ENCODE results near the gene ARMC7. TPM values are rescaled to one million over a fixed set of nuclear protein-coding genes. Genes with fewer than 3 reads are reported as not detected.

ARMC7 gene
- total and polyA plus RNA-seq, 2 of the 13 experiments (the other 11 are each of a cell fraction or from before 2014, with no cell fraction given): 3.9 to 4.2 TPM

DNA sequence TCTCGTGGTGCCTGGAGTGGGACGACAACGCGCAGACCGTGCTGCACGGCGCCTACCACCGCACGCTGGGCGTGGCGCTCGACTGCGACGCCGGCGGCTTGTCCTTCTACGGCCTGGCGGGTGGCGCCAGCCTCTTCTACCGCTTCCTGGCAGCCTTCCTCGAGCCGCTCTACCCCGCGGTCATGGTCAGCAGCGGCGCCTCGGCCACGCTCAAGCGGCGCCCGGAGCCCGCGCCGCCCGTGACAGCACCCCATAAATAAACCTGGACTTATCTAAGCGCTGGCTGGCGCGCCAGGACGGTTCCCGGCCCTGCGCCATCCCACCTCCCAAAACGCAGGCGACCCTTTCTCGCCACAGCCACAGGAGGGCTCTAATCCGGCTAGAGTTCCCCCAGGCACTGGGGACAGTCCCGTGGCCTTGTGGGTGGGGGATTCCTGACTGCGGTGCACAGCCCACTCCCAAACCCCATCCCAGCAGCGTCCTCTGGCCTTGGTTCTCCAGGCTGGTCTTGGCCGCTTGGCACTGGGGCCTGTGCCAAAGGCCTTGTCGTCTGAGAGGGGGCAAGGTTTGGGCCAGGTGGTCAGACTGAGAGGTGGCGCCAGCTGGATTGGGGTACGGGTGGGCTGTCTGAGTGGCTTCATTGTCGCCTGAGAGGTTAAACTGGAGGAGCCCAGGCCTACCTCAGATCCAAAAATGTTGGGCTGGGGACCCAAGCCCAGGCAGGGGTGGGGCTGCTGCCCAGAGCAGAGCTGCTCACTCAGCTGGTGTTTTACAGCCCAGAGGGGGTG, 32.1 kb upstream of the ARMC7 start (continued):
- peak; percentile 10; the same call in 1 of the 2 replicates for TF ChIP-seq TAF1 (CRISPR knock-in tag; IDR thresholded peaks at IDR 0.05)
- TF ChIP-seq PHF20 (CRISPR knock-in tag; IDR thresholded peaks at IDR 0.05): no peak
- TF ChIP-seq ZNF34 (CRISPR knock-in tag; IDR thresholded peaks at IDR 0.05; ENCODE audit: borderline replicate concordance): 0 out of 2 replicates have a peak, but pooled peaks have one; percentile 31
- no peak for TF ChIP-seq KLF9 (CRISPR knock-in tag; IDR thresholded peaks at IDR 0.05; ENCODE audit: low read depth)
- 0 out of 2 replicates have a peak, but pooled peaks have one; percentile 2 for TF ChIP-seq CHD4 (IDR thresholded peaks at IDR 0.05; ENCODE audit: borderline replicate concordance, low read length)
- TF ChIP-seq ZNF564 (CRISPR knock-in tag; IDR thresholded peaks at IDR 0.05): no peak
- TF ChIP-seq, protein P1, sequence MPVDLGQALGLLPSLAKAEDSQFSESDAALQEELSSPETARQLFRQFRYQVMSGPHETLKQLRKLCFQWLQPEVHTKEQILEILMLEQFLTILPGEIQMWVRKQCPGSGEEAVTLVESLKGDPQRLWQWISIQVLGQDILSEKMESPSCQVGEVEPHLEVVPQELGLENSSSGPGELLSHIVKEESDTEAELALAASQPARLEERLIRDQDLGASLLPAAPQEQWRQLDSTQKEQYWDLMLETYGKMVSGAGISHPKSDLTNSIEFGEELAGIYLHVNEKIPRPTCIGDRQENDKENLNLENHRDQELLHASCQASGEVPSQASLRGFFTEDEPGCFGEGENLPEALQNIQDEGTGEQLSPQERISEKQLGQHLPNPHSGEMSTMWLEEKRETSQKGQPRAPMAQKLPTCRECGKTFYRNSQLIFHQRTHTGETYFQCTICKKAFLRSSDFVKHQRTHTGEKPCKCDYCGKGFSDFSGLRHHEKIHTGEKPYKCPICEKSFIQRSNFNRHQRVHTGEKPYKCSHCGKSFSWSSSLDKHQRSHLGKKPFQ (CRISPR knock-in tag; IDR thresholded peaks at IDR 0.05; ENCODE audit: insufficient replicate concordance): no peak
- TF ChIP-seq ZNF839 (CRISPR knock-in tag; IDR thresholded peaks at IDR 0.05; ENCODE audit: borderline replicate concordance): no peak
- no peak for TF ChIP-seq GTF2F1 (IDR thresholded peaks at IDR 0.05; ENCODE audit: low read length)
- TF ChIP-seq ZSCAN21 (CRISPR knock-in tag; IDR thresholded peaks at IDR 0.05; ENCODE audit: borderline replicate concordance): 0 out of 2 replicates have a peak, but pooled peaks have one; percentile 7
- TF ChIP-seq ZMYM3 (CRISPR knock-in tag; IDR thresholded peaks at IDR 0.05): no peak
- no peak for TF ChIP-seq PHB2 (IDR thresholded peaks at IDR 0.05; ENCODE audit: partially characterized antibody)
- no peak for TF ChIP-seq ZNF543 (CRISPR knock-in tag; IDR thresholded peaks at IDR 0.05)
- no peak for TF ChIP-seq JDP2 (CRISPR knock-in tag; IDR thresholded peaks at IDR 0.05; ENCODE audit: borderline replicate concordance)
- TF ChIP-seq POLR2G (IDR thresholded peaks at IDR 0.05; ENCODE audit: low read depth, low read length): no peak
- TF ChIP-seq NFKB2 (CRISPR knock-in tag; IDR thresholded peaks at IDR 0.05; ENCODE audit: borderline replicate concordance): no peak
- no peak for TF ChIP-seq ZNF263 (CRISPR knock-in tag; IDR thresholded peaks at IDR 0.05)
- TF ChIP-seq TSC22D2 (CRISPR knock-in tag; IDR thresholded peaks at IDR 0.05; ENCODE audit: borderline replicate concordance): no peak
- TF ChIP-seq YEATS4 (CRISPR knock-in tag; IDR thresholded peaks at IDR 0.05; ENCODE audit: borderline replicate concordance): 0 out of 2 replicates have a peak, but pooled peaks have one; percentile 2
- TF ChIP-seq FOSL2 (CRISPR knock-in tag; IDR thresholded peaks at IDR 0.05): no peak
- TF ChIP-seq MXI1 (IDR thresholded peaks at IDR 0.05; ENCODE audit: borderline replicate concordance, low read depth, low read length): 0 out of 3 replicates have a peak, but pooled peaks have one; percentile 6
- TF ChIP-seq, protein P2, sequence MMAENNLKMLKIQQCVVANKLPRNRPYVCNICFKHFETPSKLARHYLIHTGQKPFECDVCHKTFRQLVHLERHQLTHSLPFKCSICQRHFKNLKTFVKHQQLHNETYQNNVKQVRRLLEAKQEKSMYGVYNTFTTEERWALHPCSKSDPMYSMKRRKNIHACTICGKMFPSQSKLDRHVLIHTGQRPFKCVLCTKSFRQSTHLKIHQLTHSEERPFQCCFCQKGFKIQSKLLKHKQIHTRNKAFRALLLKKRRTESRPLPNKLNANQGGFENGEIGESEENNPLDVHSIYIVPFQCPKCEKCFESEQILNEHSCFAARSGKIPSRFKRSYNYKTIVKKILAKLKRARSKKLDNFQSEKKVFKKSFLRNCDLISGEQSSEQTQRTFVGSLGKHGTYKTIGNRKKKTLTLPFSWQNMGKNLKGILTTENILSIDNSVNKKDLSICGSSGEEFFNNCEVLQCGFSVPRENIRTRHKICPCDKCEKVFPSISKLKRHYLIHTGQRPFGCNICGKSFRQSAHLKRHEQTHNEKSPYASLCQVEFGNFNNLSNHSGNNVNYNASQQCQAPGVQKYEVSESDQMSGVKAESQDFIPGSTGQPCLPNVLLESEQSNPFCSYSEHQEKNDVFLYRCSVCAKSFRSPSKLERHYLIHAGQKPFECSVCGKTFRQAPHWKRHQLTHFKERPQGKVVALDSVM (CRISPR knock-in tag; IDR thresholded peaks at IDR 0.05): no peak
- no peak for TF ChIP-seq ZNF569 (CRISPR knock-in tag; IDR thresholded peaks at IDR 0.05; ENCODE audit: borderline replicate concordance)
- no peak for TF ChIP-seq ZNF552 (CRISPR knock-in tag; IDR thresholded peaks at IDR 0.05; ENCODE audit: borderline replicate concordance)
- TF ChIP-seq ZFY (CRISPR knock-in tag; IDR thresholded peaks at IDR 0.05): peak; percentile 12; the same call in 1 of the 2 replicates
- TF ChIP-seq MED1 (CRISPR knock-in tag; IDR thresholded peaks at IDR 0.05): no peak
- no peak for TF ChIP-seq CCAR2 (optimal IDR thresholded peaks at IDR 0.05; ENCODE audit: low read depth, low read length)
- TF ChIP-seq ZNF572 (CRISPR knock-in tag; IDR thresholded peaks at IDR 0.05): no peak
- TF ChIP-seq GFI1 (CRISPR knock-in tag; IDR thresholded peaks at IDR 0.05; ENCODE audit: borderline replicate concordance): no peak
- TF ChIP-seq GATAD2A (CRISPR knock-in tag; IDR thresholded peaks at IDR 0.05): no peak
